Activated T-cell treated with anti-CD3 and anti-CD28 coated beads, Interleukin-2, amount 50 U/mL, for 4 hours (primary cell): ENCODE results near the gene DTNB. TPM values are rescaled to one million over a fixed set of nuclear protein-coding genes. Genes with fewer than 3 reads are reported as not detected.
"Not testable (repeated sequence)": the region's sequence is repeated elsewhere in the genome, so short reads cannot be mapped to it uniquely, and the experiment has no call there.

Experiments used
- ATAC-seq, 2 donors: fragments of 200-7000 bp; cut with Tn5 transposase; one replicate each; pipeline ENCODE4 v1.10.0; 2021
- DNase-seq: peaks from one replicate; pipeline ENCODE4 v3.0.0-alpha.2; 2020
- H3K27me3 Mint-ChIP-seq: one replicate; pipeline ENCODE4 v1.8.0; 2021; ENCODE audit warnings: low read depth, mixed read lengths
- H3K36me3 Mint-ChIP-seq: one replicate; pipeline ENCODE4 v1.8.0; 2022; ENCODE audit warnings: mixed read lengths; ENCODE audit not compliant: insufficient read depth
- H3K4me1 Mint-ChIP-seq: one replicate; pipeline ENCODE4 v1.8.0; 2021; ENCODE audit warnings: low read depth, mixed read lengths
- H3K4me3 Mint-ChIP-seq: one replicate; pipeline ENCODE4 v1.8.0; 2021; ENCODE audit warnings: mild to moderate bottlenecking, moderate library complexity, mixed read lengths
- H3K9me3 Mint-ChIP-seq: one replicate; pipeline ENCODE4 v1.8.0; 2021; ENCODE audit warnings: mixed read lengths
- total RNA-seq, 3 donors: library from RNA; stranded (reverse); gene quantifications; one replicate each; pipeline ENCODE4 v1.2.1, GENCODE V29; 2021

DTNB gene
- total RNA-seq, 3 donors from 2014 or later: 9.1 to 12.3 (median 11.2) TPM

GRCh38 chr2:25624635-25625034 is 48.7 kb downstream of the DTNB start:
- Mint-ChIP-seq H3K27me3 (no peaks in the 10 kb centered on the region), H3K9me3 (no peaks in the 10 kb centered on the region), H3K36me3 (peaks cover 32% of the 10 kb centered on the region), H3K4me3 (no peak overlapping the region), H3K4me1 (no peaks in the 10 kb centered on the region)
- ATAC-seq (no peak), DNase-seq (no peak)

- Mint-ChIP-seq H3K4me1 (no peaks in the 10 kb centered on the region), H3K36me3 (peaks cover 32% of the 10 kb centered on the region), H3K4me3 (no peak overlapping the region), H3K27me3 (no peaks in the 10 kb centered on the region), H3K9me3 (no peaks in the 10 kb centered on the region)
- DNase-seq: no peak
- ATAC-seq: no peak
Measured at GRCh38 chr2:25623361-25623760, 50.0 kb downstream of the DTNB start.

- Mint-ChIP-seq H3K36me3 (peaks cover 25% of the 10 kb centered on the region), H3K27me3 (no peaks in the 10 kb centered on the region), H3K4me3 (no peak overlapping the region), H3K4me1 (no peaks in the 10 kb centered on the region), H3K9me3 (no peaks in the 10 kb centered on the region)
- ATAC-seq (no peak), DNase-seq (no peak)
Measured at GRCh38 chr2:25620711-25621110, 52.7 kb downstream of the DTNB start.

GRCh38 chr2:25620077-25620476 is 53.3 kb downstream of the DTNB start:
- no peak overlapping the region for H3K4me3 Mint-ChIP-seq
- no peak for ATAC-seq
- H3K4me1 Mint-ChIP-seq: no peaks in the 10 kb centered on the region
- peaks cover 21% of the 10 kb centered on the region for H3K36me3 Mint-ChIP-seq
- no peak for DNase-seq
- H3K9me3 Mint-ChIP-seq: no peaks in the 10 kb centered on the region
- H3K27me3 Mint-ChIP-seq: no peaks in the 10 kb centered on the region

- H3K4me1 Mint-ChIP-seq: no peaks in the 10 kb centered on the region
- DNase-seq (no peak), ATAC-seq (no peak)
- H3K27me3 Mint-ChIP-seq: no peaks in the 10 kb centered on the region
- no peak overlapping the region for H3K4me3 Mint-ChIP-seq
- H3K36me3 Mint-ChIP-seq: peaks cover 21% of the 10 kb centered on the region
- H3K9me3 Mint-ChIP-seq: no peaks in the 10 kb centered on the region
Measured at GRCh38 chr2:25619185-25619584, 54.2 kb downstream of the DTNB start.

GRCh38 chr2:25618676-25619075 is 54.7 kb downstream of the DTNB start:
- no peak overlapping the region for H3K4me3 Mint-ChIP-seq
- H3K9me3 Mint-ChIP-seq: no peaks in the 10 kb centered on the region
- H3K36me3 Mint-ChIP-seq: peaks cover 17% of the 10 kb centered on the region
- no peak for DNase-seq
- no peaks in the 10 kb centered on the region for H3K27me3 Mint-ChIP-seq
- H3K4me1 Mint-ChIP-seq: no peaks in the 10 kb centered on the region
- no peak for ATAC-seq

GRCh38 chr2:25617948-25618646 is 55.3 kb downstream of the DTNB start:
- Mint-ChIP-seq H3K4me3 (no peak overlapping the region), H3K9me3 (no peaks in the 10 kb centered on the region), H3K4me1 (no peaks in the 10 kb centered on the region), H3K27me3 (no peaks in the 10 kb centered on the region), H3K36me3 (peaks cover 17% of the 10 kb centered on the region)
- no peak for ATAC-seq
- no peak for DNase-seq

GRCh38 chr2:25615920-25616319 is 57.5 kb downstream of the DTNB start:
- Mint-ChIP-seq H3K4me3 (no peak overlapping the region), H3K27me3 (no peaks in the 10 kb centered on the region), H3K36me3 (peaks cover 7% of the 10 kb centered on the region), H3K9me3 (no peaks in the 10 kb centered on the region), H3K4me1 (no peaks in the 10 kb centered on the region)
- ATAC-seq (no peak), DNase-seq (no peak)

- Mint-ChIP-seq H3K4me3 (no peak overlapping the region), H3K4me1 (no peaks in the 10 kb centered on the region), H3K36me3 (peaks cover 7% of the 10 kb centered on the region), H3K9me3 (no peaks in the 10 kb centered on the region), H3K27me3 (no peaks in the 10 kb centered on the region)
- no peak for DNase-seq
- no peak for ATAC-seq
Measured at GRCh38 chr2:25615386-25615785, 58.0 kb downstream of the DTNB start.

GRCh38 chr2:25614711-25615110 is 58.7 kb downstream of the DTNB start:
- H3K4me3 Mint-ChIP-seq: no peak overlapping the region
- H3K36me3 Mint-ChIP-seq: peaks cover 7% of the 10 kb centered on the region
- DNase-seq (no peak), ATAC-seq (no peak)
- no peaks in the 10 kb centered on the region for H3K9me3 Mint-ChIP-seq
- H3K4me1 Mint-ChIP-seq: no peaks in the 10 kb centered on the region
- H3K27me3 Mint-ChIP-seq: no peaks in the 10 kb centered on the region

GRCh38 chr2:25608718-25609117 is 64.7 kb downstream of the DTNB start:
- Mint-ChIP-seq H3K36me3 (no peaks in the 10 kb centered on the region), H3K4me3 (no peak overlapping the region), H3K27me3 (no peaks in the 10 kb centered on the region), H3K4me1 (no peaks in the 10 kb centered on the region), H3K9me3 (no peaks in the 10 kb centered on the region)
- no peak for ATAC-seq
- DNase-seq: no peak

- H3K36me3 Mint-ChIP-seq: no peaks in the 10 kb centered on the region
- H3K9me3 Mint-ChIP-seq: no peaks in the 10 kb centered on the region
- no peaks in the 10 kb centered on the region for H3K27me3 Mint-ChIP-seq
- no peak overlapping the region for H3K4me3 Mint-ChIP-seq
- ATAC-seq (no peak), DNase-seq (no peak)
- peaks cover 3% of the 10 kb centered on the region for H3K4me1 Mint-ChIP-seq
Measured at GRCh38 chr2:25606892-25607291, 66.5 kb downstream of the DTNB start.

- H3K27me3 Mint-ChIP-seq: no peaks in the 10 kb centered on the region
- DNase-seq (no peak), ATAC-seq (peak in 1 of 2 donors; percentile 32)
- H3K4me1 Mint-ChIP-seq: peaks cover 5% of the 10 kb centered on the region
- H3K4me3 Mint-ChIP-seq: no peak overlapping the region
- peaks cover 8% of the 10 kb centered on the region for H3K36me3 Mint-ChIP-seq
- no peaks in the 10 kb centered on the region for H3K9me3 Mint-ChIP-seq
Measured at GRCh38 chr2:25602333-25602723, 71.0 kb downstream of the DTNB start.

- H3K4me3 Mint-ChIP-seq, H3K4me1 Mint-ChIP-seq, H3K36me3 Mint-ChIP-seq, H3K27me3 Mint-ChIP-seq, H3K9me3 Mint-ChIP-seq, DNase-seq: not testable (repeated sequence)
- ATAC-seq: peak in 1 of 2 donors; percentile 28
Measured at GRCh38 chr2:25601711-25602332, 71.6 kb downstream of the DTNB start.

GRCh38 chr2:25598911-25599310 is 74.5 kb downstream of the DTNB start:
- H3K27me3 Mint-ChIP-seq: no peaks in the 10 kb centered on the region
- no peak overlapping the region for H3K4me3 Mint-ChIP-seq
- peaks cover 8% of the 10 kb centered on the region for H3K36me3 Mint-ChIP-seq
- peaks cover 5% of the 10 kb centered on the region for H3K4me1 Mint-ChIP-seq
- no peaks in the 10 kb centered on the region for H3K9me3 Mint-ChIP-seq
- DNase-seq (no peak), ATAC-seq (no peak)
